Measurements from ENCODE around the gene FDCSP. TPM values are rescaled to one million over a fixed set of nuclear protein-coding genes. Genes with fewer than 3 reads are reported as not detected.

Gene FDCSP
- polyA plus RNA-seq (2012; ENCODE audit: low read depth, missing spikeins) = not detected

DNA sequence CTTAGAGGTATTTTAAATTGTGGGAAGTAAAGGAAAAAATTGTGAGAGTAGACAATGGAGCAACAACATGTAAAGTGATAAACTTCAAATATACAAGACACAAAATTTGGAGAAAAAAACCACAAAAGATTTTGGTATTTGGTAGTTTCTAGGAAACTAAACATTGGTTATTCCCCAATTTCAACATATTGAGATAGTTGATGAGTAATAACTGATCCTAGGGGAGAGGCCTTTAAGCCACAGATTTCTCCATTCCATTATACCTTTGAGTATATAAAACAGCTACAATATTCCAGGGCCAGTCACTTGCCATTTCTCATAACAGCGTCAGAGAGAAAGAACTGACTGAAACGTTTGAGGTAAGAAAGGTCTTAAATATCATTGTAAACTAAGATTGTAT is at the start of gene FDCSP:
Gene FDCSP, plus strand, starts transcription at position 301 of the 400 bp plus-strand sequence. CDS start 5,071 bp downstream, outside the sequence.
- FAIRE-seq (no peak), DNase-seq (ENCODE audit: insufficient read length, low spot score) (no peak)
- no peak for TF ChIP-seq POLR2AphosphoS5 (IDR thresholded peaks at IDR 0.05; ENCODE audit: low read depth, low read length)
- no peak for TF ChIP-seq POLR2A (IDR thresholded peaks at IDR 0.05; ENCODE audit: low read depth, low read length)
- no peak for TF ChIP-seq TAF1 (IDR thresholded peaks at IDR 0.05; ENCODE audit: low read depth, low read length)
- no peak for TF ChIP-seq SPI1 (IDR thresholded peaks at IDR 0.05; ENCODE audit: low read depth, low read length)
- no peak for TF ChIP-seq POU2F2 (IDR thresholded peaks at IDR 0.05; ENCODE audit: low read depth, low read length)
- TF ChIP-seq PAX5 (IDR thresholded peaks at IDR 0.05; ENCODE audit: insufficient read depth, low read length, severe bottlenecking) = no peak

- FAIRE-seq (no peak), DNase-seq (ENCODE audit: insufficient read length, low spot score) (no peak)
- TF ChIP-seq TAF1 (IDR thresholded peaks at IDR 0.05; ENCODE audit: low read depth, low read length) (no peak), PAX5 (IDR thresholded peaks at IDR 0.05; ENCODE audit: insufficient read depth, low read length, severe bottlenecking) (no peak), POU2F2 (IDR thresholded peaks at IDR 0.05; ENCODE audit: low read depth, low read length) (no peak), POLR2AphosphoS5 (IDR thresholded peaks at IDR 0.05; ENCODE audit: low read depth, low read length) (no peak), SPI1 (IDR thresholded peaks at IDR 0.05; ENCODE audit: low read depth, low read length) (no peak), POLR2A (IDR thresholded peaks at IDR 0.05; ENCODE audit: low read depth, low read length) (no peak)
Observed at GRCh38 chr4:70177090-70177489, 48.8 kb upstream of the FDCSP start.

- FAIRE-seq = no peak
- DNase-seq (ENCODE audit: insufficient read length, low spot score) = no peak
- no peak for TF ChIP-seq POLR2A (IDR thresholded peaks at IDR 0.05; ENCODE audit: low read depth, low read length)
- no peak for TF ChIP-seq POLR2AphosphoS5 (IDR thresholded peaks at IDR 0.05; ENCODE audit: low read depth, low read length)
- TF ChIP-seq SPI1 (IDR thresholded peaks at IDR 0.05; ENCODE audit: low read depth, low read length) = no peak
Observed at GRCh38 chr4:70178075-70178660, 47.8 kb upstream of the FDCSP start.

GRCh38 chr4:70179811-70180210 is 46.1 kb upstream of the FDCSP start:
- DNase-seq (ENCODE audit: insufficient read length, low spot score) = no peak
- FAIRE-seq = no peak
- TF ChIP-seq POLR2AphosphoS5 (IDR thresholded peaks at IDR 0.05; ENCODE audit: low read depth, low read length) = no peak
- TF ChIP-seq TAF1 (IDR thresholded peaks at IDR 0.05; ENCODE audit: low read depth, low read length) = no peak

DNA sequence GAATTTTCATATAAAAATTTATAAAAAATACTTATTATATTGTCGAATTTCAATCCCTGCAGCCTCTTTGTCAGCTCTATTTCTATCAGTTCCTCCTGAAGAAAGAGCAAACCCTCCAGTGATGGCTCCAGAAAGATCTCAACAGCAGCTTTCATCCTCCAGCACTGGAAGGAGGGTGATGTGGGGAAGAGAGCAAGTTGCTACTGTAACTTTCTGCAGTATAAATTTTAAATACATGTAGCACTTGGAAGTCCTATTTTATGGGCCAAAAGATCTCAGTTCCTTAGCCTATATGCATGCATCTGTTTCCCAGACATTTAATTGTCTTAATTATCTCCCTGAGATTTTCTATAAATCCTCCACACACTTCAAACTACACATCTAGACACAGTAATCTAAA is 44.1 kb upstream of the FDCSP start:
- no peak for FAIRE-seq
- no peak for DNase-seq (ENCODE audit: insufficient read length, low spot score)

DNA sequence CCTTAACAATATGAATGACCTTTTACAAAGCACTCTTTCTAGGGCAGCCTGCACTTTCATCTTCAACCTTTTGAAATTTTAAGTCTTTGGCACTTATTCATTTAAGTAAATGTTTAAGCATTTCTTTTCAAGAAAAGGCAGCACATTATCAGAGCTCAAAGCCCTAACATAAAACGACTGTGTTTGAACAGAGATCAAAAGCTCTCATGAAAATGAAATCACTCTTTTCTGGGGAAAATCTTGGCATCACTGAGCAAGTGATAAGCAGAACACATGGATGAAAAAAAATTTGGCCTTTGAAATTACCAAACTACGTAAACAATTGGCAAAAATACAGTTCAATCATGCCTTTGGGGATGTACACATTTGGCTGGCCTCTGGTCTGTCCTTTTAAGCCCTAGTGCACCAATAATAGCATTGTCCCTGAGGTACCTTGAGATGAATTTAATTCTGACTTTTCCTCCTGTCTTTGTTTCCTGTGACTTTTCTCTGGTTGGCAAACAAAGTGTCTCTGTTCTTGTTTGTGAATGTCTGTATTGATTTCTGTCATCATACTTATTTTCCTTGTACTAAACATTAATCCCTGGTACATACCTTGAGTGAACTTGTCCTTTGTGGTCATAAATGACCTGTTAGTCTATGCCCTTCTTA is 43.3 kb upstream of the FDCSP start:
- no peak for TF ChIP-seq POLR2AphosphoS5 (IDR thresholded peaks at IDR 0.05; ENCODE audit: low read depth, low read length)
- FAIRE-seq (no peak), DNase-seq (ENCODE audit: insufficient read length, low spot score) (no peak)

More for the DNA sequence above, 44.1 kb upstream of the FDCSP start:
- TF ChIP-seq POU2F2 (IDR thresholded peaks at IDR 0.05; ENCODE audit: low read depth, low read length) (no peak), PAX5 (IDR thresholded peaks at IDR 0.05; ENCODE audit: insufficient read depth, low read length, severe bottlenecking) (no peak), POLR2AphosphoS5 (IDR thresholded peaks at IDR 0.05; ENCODE audit: low read depth, low read length) (no peak), SPI1 (IDR thresholded peaks at IDR 0.05; ENCODE audit: low read depth, low read length) (no peak), POLR2A (IDR thresholded peaks at IDR 0.05; ENCODE audit: low read depth, low read length) (no peak), TAF1 (IDR thresholded peaks at IDR 0.05; ENCODE audit: low read depth, low read length) (no peak)

DNA sequence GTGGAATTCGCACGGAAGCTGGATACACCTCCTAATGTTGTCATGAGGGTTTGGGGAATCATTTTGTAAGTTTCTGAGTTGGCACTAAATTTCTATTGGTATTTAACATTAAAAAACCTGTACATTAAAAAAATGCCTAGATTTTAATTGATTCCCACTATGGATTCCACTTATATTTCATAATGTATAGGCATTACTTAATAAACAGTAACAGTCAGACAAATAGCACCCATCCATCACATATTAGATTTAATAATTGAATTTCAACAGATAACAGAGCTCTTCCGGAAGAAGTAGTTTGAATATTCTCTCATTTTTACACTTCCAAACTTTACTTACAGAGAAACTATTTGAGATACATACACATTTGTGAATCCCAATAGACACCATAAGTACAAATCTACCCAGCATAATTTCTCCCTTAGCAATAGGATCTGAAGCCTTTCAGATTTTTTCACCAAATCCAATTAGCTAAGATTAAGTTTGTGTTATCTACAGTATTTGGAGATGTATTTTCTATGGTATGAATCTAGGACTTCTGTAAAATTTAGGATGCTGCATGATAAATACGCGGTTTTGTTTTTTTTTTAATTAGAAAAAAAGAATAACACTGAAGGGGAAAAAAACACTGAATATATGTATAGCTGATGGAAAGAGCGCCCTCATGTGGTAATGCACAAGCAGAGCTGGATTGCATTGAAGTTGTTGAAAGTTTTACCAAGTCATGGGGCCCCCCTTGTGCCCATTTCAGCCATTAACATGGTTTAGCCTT is 42.6 kb upstream of the FDCSP start:
- FAIRE-seq (peak; percentile 35), DNase-seq (ENCODE audit: insufficient read length, low spot score) (no peak)
- no peak for TF ChIP-seq POLR2A (IDR thresholded peaks at IDR 0.05; ENCODE audit: low read depth, low read length)

DNA sequence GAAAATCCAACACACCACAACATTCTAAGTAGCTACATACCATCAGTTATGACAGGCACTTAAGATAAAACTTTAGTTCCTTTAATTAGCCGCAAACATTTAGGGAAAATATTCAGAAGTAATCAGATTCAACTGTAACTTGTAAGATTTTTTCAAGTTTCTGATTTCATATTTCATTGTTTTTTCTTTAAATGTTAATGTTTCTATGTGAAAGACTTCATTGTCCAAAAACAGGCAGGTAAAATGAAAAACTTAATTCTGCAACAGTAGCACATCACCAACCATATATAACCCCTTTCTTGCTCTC is 42.0 kb upstream of the FDCSP start:
- FAIRE-seq = no peak
- no peak for DNase-seq (ENCODE audit: insufficient read length, low spot score)
- TF ChIP-seq TAF1 (IDR thresholded peaks at IDR 0.05; ENCODE audit: low read depth, low read length) (no peak), POLR2AphosphoS5 (IDR thresholded peaks at IDR 0.05; ENCODE audit: low read depth, low read length) (no peak), POU2F2 (IDR thresholded peaks at IDR 0.05; ENCODE audit: low read depth, low read length) (no peak), POLR2A (IDR thresholded peaks at IDR 0.05; ENCODE audit: low read depth, low read length) (no peak), PAX5 (IDR thresholded peaks at IDR 0.05; ENCODE audit: insufficient read depth, low read length, severe bottlenecking) (no peak), SPI1 (IDR thresholded peaks at IDR 0.05; ENCODE audit: low read depth, low read length) (no peak)

DNA sequence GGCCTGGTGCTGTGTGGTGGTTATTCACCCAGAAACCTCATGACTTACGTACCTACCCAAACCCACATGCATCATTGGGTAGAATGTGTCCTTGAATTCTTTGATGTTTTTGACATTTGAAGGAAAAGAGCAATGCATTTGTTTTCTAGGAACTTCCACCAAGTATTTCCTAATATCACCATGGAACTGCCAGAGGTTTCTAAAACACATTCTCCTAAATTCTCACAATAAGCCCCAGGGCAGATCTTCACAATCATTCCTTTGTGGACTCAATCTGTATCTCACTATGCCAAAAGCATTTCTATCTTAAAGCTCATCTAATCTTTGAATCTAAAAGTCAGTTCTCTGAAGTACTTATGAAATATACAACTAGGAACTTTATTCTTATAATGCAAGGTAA is 38.7 kb upstream of the FDCSP start:
- FAIRE-seq (no peak), DNase-seq (ENCODE audit: insufficient read length, low spot score) (no peak)
- TF ChIP-seq SPI1 (IDR thresholded peaks at IDR 0.05; ENCODE audit: low read depth, low read length) (no peak), POLR2A (IDR thresholded peaks at IDR 0.05; ENCODE audit: low read depth, low read length) (no peak), POLR2AphosphoS5 (IDR thresholded peaks at IDR 0.05; ENCODE audit: low read depth, low read length) (no peak), POU2F2 (IDR thresholded peaks at IDR 0.05; ENCODE audit: low read depth, low read length) (no peak), TAF1 (IDR thresholded peaks at IDR 0.05; ENCODE audit: low read depth, low read length) (no peak), PAX5 (IDR thresholded peaks at IDR 0.05; ENCODE audit: insufficient read depth, low read length, severe bottlenecking) (no peak)

GRCh38 chr4:70190579-70190978 is 35.3 kb upstream of the FDCSP start:
- no peak for DNase-seq (ENCODE audit: insufficient read length, low spot score)
- no peak for FAIRE-seq

More at GRCh38 chr4:70190579-70190978, 35.3 kb upstream of the FDCSP start:
- TF ChIP-seq PAX5 (IDR thresholded peaks at IDR 0.05; ENCODE audit: insufficient read depth, low read length, severe bottlenecking) (no peak), SPI1 (IDR thresholded peaks at IDR 0.05; ENCODE audit: low read depth, low read length) (no peak), TAF1 (IDR thresholded peaks at IDR 0.05; ENCODE audit: low read depth, low read length) (no peak), POLR2A (IDR thresholded peaks at IDR 0.05; ENCODE audit: low read depth, low read length) (no peak), POLR2AphosphoS5 (IDR thresholded peaks at IDR 0.05; ENCODE audit: low read depth, low read length) (no peak), POU2F2 (IDR thresholded peaks at IDR 0.05; ENCODE audit: low read depth, low read length) (no peak)

Data from GM12891 (cell line).